Activated T-cell treated with anti-CD3 and anti-CD28 coated beads for 4 hours (primary cell): ENCODE results near the gene IQCE.

ENCODE experiments used
- DNase-seq: peaks from one replicate; pipeline ENCODE4 v3.0.0-alpha.2; 2020

Gene IQCE

GRCh38 chr7:2637066-2637471 is 78.3 kb downstream of the IQCE start:
- no peak for DNase-seq

DNA sequence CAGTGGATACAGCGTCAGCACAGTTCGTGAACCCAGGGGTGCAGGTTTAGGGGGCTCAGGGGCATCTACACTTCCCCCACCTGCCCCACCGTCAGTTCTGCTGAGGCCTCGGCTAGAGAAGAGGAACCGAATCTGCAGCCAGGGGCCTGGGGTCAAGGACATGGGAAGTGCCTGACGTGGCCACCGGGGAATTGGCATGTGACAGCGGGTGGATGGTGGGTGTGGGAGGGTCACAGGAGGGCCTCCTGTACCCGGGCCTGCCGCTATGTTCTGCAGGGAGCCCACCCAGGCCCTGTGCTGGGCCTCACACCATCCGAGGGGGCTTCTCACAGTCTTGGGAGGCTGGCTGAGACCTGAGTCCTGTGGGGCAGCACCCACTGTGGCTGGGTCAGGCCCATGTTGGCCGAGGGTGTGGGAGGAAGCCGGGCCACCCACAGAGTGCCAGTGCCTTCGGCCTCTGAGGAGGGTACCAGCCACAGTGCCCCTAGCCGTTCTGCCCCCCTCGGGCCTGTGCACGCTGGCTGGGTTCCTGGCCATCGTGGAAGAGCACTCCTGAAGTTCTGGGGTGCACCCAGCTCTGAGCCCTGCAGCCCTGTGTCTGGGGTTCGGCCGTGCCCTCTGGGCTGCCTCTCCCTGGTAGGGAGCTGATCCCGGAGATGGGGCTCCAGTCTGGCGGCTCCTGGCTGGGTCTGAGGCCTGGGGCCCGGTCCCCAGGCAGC is 78.9 kb downstream of the IQCE start:
- no peak for DNase-seq

DNA sequence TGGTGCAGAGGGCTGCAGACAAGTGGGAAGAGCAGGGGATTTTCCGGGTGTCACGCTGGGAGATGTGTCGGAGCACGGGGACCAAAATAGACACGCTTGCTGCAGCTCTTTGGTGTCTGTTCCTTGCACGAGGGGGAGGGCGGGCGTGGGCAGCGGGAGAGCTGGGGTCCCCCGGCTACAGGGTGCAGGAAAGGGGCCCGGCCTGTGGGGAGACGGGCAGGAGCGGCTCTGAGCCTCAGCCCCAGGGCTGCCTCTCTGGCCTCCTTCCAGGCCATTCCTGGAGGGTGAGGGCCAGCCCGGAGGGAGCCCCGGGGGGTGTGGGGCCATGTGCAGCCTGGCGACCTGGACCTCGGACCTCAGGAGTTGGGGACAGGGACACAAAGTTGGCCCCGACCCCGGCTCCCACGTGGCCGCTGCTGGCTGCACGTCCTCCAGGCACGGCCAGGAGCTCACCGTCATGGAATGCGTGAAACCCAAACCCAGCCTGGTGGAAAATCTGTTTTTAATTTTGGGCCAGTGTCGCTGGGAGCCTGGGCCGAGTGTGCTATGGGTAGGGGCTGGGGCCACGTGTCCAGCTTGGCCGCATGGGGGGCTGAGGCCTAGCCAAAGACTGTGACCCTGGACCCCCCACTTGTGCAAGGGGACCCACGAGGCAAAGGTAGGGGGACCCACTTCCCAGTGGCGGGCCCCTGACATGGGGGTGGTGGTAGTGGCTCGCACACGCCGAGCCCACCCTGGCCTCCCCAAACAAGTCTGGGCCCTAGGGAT is 79.6 kb downstream of the IQCE start:
- no peak for DNase-seq

DNA sequence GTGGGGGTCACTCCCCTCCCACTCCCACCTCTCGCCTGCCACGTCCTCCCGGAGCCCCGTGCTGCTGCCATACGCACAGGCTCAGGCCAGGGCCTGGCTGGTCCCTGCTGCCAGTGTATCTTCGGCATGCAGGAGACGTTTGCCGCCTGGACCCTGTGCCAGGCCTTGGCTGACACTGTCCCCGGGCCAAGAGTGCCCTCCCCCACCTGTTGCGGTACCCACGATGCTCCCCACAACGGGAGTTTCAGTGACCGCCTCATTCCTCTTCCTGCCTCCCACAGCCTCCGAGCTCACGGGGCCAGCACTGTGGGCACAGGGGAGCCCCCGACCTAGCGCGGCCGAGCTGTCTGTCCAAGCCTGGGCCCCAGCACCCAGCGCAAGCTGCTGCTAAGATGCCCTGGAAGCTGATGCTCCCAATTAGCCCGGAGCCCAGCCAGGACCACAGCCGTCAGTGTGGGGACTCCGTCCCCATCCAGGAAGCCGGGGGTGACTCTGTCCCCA is 80.5 kb downstream of the IQCE start:
- no peak for DNase-seq

DNA sequence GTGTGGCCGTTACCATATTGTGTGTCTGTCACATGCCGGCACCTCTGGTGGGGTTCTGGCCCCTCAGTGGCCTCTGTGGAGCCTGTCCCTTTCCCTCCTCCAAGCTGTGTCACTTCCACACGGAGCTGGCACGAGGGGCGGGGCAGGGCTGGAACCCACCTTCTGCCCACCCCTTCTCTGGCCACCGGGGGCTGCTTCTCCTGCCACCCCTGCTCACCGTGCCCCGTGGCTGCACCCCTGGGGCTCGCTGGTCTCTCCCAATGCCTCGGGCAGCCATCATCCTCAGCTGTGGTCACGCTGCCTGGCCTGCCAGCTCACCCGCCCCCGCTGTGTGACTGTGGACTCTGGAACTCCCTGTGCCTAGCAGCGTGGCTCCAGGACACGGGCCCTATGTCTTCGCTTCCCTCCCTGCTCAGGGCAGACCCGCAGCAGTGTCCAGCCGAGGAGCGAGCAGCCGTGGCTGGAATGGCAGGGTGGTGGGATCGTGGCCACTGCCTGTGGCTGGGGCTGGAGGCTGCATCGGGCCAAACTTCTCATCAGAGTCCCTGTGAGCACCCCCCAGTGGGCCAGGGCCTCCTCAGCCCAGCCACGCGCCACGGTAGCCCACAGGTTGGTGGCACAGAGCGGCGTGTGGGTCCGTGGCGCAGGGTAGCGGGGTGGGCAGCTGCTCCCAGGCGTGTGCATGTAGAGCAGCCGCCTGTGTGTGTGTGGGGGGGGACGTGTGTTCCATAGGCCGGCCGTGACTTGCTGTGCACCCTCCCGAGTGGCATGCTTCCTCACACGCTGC is 81.1 kb downstream of the IQCE start:
- no peak for DNase-seq

GRCh38 chr7:2640482-2640830 is 81.7 kb downstream of the IQCE start:
- no peak for DNase-seq

DNA sequence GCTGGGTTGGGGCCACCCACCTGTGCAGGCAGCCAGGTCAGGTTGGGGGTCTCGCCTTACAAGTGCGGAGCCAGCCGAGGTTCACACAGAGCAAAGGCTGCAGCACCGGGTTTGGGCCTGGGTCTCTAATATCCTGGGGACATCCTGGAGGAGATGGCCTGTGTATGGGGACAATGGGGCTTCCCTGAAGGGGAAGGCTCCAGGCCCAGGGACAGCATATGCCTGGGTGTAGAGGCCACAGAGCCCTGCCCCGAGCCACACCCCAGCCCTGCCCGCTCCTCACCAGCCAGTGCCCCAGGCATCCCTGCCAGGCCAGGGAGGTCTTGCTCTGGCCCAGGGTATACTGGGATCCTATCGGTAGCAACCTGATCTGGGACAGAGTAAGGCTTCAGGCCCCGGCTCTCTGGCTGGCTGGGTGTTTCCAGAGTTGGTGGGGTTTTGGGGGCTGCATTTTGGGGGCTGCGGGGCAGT is 82.1 kb downstream of the IQCE start:
- DNase-seq: no peak

DNA sequence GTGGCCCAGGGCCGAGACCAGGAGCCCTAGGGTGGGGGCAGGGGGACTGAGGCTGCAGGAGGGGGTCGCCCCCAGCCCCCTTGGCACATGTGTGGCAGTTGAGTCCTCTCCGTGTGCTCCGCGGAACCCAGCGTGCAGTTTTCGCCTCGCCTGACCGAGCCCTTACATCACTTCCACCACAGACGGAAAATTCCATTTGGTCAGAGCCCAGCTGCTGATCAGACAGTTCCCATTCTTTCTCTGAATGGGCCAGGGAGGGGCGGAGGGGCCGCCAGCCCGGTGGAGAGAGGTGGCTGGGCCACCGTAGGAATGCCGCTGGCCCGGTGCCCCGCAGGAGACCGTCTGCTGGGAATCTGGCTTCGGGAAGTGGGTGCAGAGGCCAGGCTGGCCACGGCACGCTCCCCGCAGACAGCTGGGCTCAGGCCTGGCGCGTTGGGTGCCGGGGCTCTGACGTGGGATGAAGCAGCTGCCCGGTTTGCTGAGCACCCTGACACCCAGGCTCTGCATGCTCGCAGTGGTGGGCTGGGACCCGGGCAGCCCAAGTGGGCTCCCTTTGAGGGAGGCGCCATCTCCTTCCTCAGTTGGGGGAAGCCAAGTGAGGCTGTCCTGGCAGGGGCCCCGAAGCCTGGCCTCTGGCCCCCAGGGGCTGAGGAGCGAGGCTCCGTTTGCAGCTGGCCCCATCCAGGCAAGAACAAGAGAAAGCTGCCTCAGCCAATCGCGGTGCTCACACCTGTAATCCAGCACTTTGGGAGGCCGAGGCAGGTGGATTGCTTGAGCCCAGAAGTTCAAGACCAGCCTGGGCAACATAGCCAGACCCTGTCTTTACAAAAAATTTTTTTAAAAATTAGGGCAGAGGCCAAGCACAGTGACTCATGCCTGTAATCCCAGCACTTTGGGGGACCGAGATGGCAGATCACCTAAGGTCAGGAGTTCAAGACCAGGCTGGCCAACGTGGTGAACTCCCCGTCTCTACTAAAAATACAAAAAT is 82.9 kb downstream of the IQCE start:
- DNase-seq: no peak

DNA sequence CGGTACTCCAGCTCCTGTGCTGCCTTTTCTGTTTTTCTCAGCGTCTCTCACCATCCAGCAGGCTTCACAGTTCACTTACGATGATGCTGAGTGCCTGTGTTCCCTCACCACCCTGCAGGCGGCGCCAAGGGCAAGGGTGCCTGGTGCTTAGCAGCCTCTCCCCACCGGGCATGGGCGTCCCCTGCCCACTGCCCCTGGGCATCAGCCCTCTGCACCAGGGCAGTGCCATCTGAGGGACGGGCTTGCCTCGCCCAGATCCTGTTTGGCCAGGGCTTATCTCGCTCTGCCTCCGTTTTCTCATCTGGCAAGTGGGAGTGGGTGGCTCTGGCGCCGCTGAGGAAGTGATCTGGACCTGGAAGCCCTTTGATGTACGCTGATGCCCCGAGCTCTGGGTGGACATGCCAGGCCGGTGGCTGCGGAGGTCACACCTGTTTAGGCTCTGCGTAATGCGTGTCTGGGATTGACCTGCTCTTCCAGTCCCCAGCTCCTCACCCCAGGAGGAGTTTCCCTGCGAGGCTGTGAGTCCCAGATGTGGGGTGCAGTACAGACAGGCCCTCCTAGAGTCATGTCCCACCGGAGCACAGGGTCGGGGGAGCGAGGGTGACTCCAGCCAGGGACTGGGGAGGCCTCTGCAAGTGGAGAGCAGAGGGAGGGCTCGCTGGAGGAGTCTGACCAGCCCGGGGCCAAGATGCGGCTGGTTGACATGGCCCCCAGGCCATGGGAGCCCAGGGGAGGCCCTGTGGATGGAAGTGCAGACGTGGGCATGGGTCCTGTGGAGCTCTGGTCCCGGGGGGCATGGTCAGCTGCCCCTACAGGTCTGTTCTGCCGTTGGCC is 84.8 kb downstream of the IQCE start:
- no peak for DNase-seq

DNA sequence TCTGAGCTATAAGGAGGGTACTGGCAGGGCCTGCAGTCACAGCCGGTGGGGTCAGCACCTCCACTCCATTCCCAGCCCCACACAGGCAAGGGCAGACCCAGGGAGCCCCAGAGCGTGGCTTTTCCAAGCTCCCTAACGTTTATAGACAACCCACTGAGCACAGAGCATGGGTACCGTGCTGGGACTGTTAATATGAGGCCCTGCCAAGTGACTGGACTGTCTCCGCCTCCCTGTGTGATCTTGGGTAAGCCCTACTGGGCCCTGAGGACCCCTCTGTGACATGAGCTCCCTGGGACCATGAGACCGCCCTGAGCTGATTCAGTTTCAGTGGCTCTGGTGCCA is 85.4 kb downstream of the IQCE start:
- DNase-seq: no peak

- DNase-seq: no peak
Observed at GRCh38 chr7:2644562-2645273, 85.9 kb downstream of the IQCE start.

DNA sequence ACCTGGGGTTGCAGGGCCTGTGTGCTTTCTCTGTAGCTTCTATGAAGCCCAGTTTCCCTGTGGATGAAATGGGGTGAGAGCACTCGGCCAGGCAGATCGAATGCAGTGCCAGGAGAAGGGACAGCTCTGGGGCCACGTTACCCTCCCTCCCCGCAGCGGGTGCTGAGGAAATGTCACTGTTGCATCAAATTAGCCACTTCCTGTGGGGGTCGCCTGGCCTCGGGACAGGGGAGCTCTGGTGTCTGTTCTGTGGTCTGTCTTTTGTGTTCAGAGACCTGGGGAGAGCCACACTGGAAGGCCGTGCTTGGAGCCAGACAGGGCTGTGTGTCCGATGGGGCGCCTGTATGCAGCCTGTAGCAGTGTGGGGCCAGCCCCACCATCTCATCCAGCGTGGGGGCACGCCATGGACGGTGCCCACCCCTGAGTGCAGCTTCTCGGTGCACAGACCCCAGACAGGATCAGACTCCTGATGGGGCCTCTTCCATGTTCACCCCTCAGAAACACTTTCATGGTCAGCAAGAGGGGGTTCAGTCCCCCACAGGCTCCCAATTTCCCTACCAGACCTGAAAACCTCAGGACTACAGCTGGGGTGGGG is 86.6 kb downstream of the IQCE start:
- DNase-seq: no peak

DNA sequence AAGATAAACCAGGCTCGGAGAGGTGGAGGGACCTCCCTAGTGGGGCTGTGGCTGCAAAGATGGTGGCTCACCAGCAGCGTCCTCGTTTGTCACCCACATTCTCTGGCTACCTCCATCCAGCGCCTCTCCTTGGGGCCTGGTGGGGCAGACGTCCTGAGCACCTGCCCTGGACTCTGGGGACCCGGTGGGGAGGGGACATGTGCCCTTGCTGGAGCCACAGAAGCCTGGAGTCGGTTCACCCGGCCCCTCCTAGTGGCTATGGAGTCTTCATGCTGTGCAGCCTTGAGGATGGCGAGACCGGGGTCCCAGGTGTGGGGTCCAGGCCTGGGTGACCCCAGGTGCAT is 87.5 kb downstream of the IQCE start:
- DNase-seq: no peak

DNA sequence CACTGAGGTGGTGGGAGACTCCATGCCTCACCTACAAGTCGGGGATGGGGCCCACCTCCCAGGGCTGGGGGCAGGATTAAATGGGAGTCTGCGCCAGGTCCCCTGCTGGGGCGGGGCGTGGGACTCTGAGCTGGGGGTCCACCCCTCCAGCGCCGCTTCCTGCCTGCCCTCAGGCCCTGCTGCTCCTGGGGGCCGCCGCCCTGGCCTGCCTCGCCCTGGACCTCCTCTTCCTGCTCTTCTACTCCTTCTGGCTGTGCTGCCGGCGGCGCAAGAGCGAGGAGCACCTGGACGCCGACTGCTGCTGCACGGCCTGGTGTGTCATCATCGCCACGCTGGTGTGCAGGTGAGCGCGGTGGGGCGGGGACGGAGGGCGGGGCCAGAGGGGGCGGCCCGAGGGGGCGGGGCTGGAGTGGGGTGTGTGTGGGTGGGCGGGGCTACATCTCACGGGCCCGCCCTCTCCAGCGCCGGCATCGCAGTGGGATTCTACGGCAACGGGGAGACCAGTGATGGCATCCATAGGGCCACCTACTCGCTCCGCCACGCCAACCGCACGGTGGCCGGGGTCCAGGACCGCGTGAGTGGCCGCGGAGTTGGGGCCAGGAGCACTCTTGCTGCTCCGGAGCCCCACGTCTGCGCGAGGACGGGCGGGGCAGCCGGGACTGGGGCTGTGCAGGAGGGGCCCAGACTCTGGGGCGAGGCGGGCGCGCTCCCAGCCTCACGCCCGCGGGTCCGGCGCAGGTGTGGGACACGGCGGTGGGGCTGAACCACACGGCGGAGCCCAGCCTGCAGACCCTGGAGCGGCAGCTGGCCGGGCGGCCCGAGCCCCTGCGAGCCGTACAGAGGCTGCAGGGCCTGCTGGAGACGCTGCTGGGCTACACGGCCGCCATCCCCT is 88.1 kb downstream of the IQCE start:
- DNase-seq: no peak

DNA sequence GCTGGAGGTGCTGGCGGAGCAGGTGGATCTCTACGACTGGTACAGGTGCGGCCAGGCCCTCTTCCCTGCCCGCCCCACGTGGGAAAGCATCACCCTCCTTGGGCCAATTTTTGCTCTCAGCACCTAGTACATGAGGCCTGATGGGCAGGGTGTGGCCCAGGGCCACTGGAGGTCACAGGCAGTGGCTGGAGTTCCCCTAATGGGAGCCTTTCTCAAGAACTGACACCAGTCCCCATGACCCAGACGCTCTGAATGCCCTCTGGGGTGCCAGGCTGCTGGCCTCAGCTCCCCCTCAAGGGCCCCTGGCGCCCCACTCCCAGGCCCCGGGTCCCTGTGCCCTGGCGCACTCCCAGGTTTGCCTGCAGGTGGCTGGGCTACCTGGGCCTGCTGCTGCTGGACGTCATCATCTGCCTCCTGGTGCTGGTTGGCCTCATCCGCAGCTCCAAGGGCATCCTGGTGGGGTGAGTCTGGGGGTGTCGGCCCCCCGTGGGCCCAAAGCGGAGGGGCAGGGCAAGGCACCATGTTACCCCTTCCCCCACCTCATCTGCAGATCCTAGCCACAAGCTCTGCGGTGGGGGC is 88.9 kb downstream of the IQCE start:
- DNase-seq: no peak

- DNase-seq: no peak
Observed at GRCh38 chr7:2649139-2649838, 90.5 kb downstream of the IQCE start.

GRCh38 chr7:2649991-2650390 is 91.2 kb downstream of the IQCE start:
- no peak for DNase-seq

DNA sequence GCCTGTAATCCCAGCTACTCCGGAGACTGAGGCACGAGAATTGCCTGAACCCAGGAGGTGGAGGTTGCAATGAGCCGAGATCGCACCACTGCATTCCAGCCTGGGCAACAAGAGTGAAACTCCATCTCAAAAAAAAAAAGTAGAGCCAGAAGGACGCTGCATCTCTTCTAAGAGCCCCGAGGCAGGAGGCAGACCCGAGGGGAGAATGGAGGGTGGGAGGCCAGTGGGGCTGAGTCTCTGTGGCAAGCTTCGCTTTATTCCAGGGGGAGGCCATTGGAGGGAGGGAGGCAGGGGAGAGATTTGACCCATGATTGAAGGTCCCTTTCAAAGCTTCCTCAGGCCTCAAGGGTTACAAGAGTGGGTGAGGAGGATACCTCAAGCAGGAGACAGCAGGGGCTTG is 91.7 kb downstream of the IQCE start:
- no peak for DNase-seq
